HUDEP-2 (cell line): ENCODE results near the gene PRKCH.
"Not testable (repeated sequence)": the region's sequence is repeated elsewhere in the genome, so short reads cannot be mapped to it uniquely, and the experiment has no call there.

ENCODE experiments used
- DNase-seq, 76 experiments: peaks; one replicate each; lab custom pipeline; 2025; ENCODE audit not compliant: unreplicated experiment in 76 of 76; lab: John Stamatoyannopoulos, UW

The PRKCH gene

DNA sequence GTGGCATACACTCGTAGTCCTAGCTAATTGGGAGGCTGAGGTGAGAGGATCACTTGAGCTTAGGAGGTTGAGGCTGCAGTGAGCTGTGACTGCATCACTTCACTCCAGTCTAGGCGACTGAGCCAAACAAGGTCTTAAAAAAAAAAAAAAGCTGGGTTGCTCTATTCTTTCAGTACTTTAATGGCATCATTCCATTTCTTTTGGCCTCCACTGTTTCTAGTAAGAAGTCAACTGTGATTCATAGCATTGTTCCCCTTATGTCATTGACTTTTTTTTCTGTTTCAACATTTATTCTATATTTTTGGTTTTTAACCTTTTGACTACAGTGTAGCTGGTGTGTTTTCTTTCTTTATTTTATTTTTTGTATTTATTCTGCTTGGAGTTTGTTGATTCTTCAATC lies 16.7 kb upstream of the PRKCH start:
- no peak for DNase-seq

DNA sequence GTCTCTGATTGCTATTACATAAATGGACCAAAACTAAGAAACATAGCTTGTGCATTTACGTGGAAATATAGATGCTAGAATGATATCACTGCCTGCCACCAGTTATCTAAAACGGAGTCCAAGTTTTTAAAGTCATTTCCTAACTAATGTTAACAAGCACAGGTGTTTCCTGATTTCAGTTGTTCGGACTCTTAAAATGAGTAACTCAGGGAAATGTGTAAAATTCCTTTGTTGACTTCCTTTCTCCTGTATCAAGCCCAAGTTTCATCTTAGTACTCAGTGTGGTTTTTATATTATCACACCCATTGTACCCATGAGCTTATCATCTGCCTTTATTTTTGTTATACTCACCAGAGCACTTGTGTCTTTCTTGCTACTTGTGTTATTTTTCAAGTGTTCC lies 13.2 kb upstream of the PRKCH start:
- DNase-seq, result no peak

- not testable (repeated sequence) for DNase-seq
These were observed 12.7 kb upstream of the PRKCH start for GRCh38 chr14:61308701-61309100.

GRCh38 chr14:61315313-61315712 lies 6.1 kb upstream of the PRKCH start:
- DNase-seq, result no peak

- DNase-seq, result no peak
These were observed 2.3 kb upstream of the PRKCH start for GRCh38 chr14:61319086-61319485.

- no peak for DNase-seq
These were observed 1.7 kb upstream of the PRKCH start for GRCh38 chr14:61319706-61320105.

DNA sequence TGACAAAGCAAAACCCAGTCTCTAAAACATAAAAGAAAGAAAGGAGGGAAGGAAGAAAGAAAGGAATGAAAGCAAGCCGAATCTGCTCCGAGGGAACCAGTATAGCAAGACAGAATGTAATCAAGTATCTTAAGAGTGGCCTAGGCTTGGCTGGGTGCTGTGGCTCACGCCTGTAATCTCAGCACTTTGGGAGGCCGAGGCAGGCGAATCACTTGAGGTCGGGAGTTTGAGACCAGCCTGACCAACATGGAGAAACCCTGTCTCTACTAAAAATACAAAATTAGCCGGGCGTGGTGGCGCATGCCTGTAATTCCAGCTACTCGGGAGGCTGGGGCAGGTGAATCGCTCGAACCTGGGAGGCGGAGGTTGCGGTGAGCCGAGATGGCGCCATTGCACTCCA lies 1.2 kb upstream of the PRKCH start:
- not testable (repeated sequence) for DNase-seq

- no peak for DNase-seq
These were observed 484 bp upstream of the PRKCH start for GRCh38 chr14:61320806-61321384.

DNA sequence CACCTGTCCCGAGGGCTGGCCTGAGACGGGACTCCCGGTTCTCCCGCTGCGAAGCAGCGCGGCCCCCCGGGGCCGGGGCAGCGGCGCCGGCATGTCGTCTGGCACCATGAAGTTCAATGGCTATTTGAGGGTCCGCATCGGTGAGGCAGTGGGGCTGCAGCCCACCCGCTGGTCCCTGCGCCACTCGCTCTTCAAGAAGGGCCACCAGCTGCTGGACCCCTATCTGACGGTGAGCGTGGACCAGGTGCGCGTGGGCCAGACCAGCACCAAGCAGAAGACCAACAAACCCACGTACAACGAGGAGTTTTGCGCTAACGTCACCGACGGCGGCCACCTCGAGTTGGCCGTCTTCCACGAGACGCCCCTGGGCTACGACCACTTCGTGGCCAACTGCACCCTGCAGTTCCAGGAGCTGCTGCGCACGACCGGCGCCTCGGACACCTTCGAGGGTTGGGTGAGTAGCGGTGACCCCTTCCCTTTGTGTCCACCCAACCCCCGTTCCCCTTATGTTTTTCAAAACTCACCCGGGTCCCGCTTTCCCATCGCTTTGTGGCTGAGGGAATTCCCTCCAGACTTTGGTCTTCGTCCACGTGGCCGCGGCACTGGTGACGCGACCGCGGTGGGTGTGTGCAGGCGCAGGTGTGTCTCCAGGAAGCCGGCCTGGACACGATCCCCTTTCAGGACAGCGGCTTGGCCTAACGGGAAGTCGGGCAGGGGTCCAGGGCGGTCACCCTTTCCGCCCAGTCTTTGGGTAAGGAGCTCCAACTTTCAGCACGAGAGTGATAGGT lies 826 bp downstream of the PRKCH start:
- DNase-seq, result no peak

- no peak for DNase-seq
These were observed 1.5 kb downstream of the PRKCH start for GRCh38 chr14:61322799-61323290.

DNA sequence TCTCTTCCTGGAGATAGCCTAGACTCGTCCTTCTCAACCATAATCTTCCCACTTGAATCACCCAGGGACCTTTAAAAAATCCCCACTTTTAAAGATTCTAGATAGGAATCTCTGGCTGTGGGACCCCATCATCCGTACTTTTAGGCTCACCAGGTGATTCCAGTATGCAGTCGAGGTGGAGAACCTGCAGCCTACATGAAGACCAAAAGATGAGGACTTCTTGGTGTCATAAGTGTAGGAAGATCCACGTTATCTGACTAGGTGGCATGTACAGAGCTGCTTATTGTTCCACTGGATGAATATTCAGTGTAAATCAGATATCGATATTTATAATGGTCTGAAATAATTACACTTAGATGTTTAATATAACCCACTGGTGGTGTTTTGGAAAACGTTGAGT lies 2.6 kb downstream of the PRKCH start:
- DNase-seq, result no peak

DNA sequence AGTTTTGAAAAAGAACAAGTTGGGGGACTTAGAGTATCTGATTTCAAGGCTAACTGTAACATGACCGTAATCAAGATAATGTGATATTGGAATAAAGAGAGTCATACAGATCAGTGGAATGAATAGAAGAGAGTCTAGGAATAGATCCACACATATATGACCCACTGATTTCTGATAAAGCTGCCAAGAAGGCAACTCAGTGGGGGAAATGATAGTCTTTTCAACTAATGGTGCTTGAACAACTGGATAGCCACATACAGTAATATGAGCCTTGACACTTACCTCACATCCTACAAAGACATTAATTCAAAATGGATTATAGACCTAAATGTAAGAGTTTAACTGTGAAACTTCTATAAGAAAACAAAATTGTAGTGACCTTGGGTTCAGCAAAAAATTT lies 3.8 kb downstream of the PRKCH start:
- no peak for DNase-seq

- DNase-seq, result no peak
These were observed 4.8 kb downstream of the PRKCH start for GRCh38 chr14:61326146-61326545.

- DNase-seq, result no peak
These were observed 5.5 kb downstream of the PRKCH start for GRCh38 chr14:61326847-61327246.

GRCh38 chr14:61328626-61329262 lies 7.4 kb downstream of the PRKCH start:
- DNase-seq, result no peak

- no peak for DNase-seq
These were observed 8.2 kb downstream of the PRKCH start for GRCh38 chr14:61329478-61330051.

- DNase-seq, result no peak
These were observed 9.1 kb downstream of the PRKCH start for GRCh38 chr14:61330511-61330910.

GRCh38 chr14:61331992-61332657 lies 10.7 kb downstream of the PRKCH start:
- no peak for DNase-seq

- DNase-seq, result no peak
These were observed 11.3 kb downstream of the PRKCH start for GRCh38 chr14:61332658-61333029.

DNA sequence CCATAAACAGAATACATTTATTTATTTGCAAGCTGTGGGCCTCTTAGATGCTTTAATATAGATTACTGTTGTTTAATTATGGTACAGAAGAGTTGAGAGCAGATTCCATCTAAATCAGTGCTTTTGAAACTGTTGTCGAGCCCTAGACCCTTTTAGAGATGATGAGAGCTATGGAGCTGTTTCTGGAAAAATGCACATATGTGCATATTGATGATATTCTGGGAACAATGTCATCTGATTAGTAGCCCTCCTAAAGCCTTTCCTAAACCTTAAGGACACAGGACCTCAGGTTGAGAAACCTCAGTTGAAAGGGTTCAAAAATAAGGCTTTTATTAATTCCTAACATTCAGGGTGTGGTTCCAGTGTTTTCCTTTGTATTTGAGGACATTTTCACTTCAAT lies 11.7 kb downstream of the PRKCH start:
- no peak for DNase-seq

GRCh38 chr14:61334197-61334701 lies 12.9 kb downstream of the PRKCH start:
- no peak for DNase-seq
